Fibroblast of mammary gland (primary cell): Measurements from ENCODE around the gene SLC5A10.

ENCODE experiments used
- DNase-seq: peaks from one replicate; pipeline ENCODE4 v3.0.0-alpha.2; 2010; ENCODE audit warnings: low read depth
- H3K4me3 ChIP-seq: 2 replicates; pipeline ENCODE4 v1.5.1; 2011; ENCODE audit warnings: low read depth, mild to moderate bottlenecking, low read length, moderate library complexity; ENCODE audit not compliant: control insufficient read depth
- CTCF ChIP-seq: conservative IDR thresholded peaks from 2 replicates; pipeline ENCODE4 v1.5.1; 2011; ENCODE audit warnings: low read depth, low read length, inconsistent platforms; ENCODE audit not compliant: control insufficient read depth, insufficient read depth

Gene SLC5A10

DNA sequence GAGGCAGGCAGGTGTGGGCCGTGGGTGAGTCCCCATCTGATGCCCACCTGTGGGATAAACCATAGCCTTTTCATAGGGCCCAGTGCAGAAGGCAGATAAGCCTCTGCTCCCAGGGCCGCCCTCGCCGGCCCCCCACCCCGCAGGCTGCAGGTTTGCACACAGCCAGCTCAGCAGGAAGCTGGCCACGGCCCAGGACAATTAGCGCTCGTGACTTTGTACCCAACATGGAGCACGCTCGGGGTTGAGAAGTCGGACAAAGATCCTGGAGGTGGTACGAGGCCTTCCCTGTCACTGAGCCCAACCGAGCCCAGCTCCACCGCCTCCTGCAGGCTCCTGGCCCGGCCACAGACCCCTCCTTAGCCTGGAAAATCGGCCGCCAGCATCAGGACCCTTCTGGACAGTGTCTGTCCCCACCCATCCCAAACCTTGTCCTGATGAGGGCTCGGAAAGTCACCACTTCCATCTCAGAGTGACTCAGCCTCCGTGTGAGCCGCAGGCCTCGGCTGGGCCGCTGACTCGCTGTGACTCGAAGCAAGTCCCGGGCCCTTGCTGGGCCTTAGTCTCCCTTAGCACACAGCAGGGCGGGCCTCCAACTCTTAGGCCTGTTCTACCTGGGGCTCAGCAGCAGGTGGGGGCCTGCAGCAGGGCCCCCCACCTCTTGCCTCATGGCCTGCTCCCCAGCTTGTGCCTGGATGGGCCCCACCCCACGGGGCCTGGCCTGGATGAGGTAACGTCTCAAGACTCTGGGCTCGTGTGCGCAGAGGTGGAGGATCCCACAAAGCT lies 29.9 kb downstream of the SLC5A10 start:
- TF ChIP-seq CTCF, result no peak
- no peak overlapping the region for H3K4me3 ChIP-seq
- DNase-seq, result peak; percentile 74

GRCh38 chr17:18984273-18985114 lies 32.5 kb downstream of the SLC5A10 start:
- no peak overlapping the region for H3K4me3 ChIP-seq
- no peak for DNase-seq
- TF ChIP-seq CTCF, result no peak

DNA sequence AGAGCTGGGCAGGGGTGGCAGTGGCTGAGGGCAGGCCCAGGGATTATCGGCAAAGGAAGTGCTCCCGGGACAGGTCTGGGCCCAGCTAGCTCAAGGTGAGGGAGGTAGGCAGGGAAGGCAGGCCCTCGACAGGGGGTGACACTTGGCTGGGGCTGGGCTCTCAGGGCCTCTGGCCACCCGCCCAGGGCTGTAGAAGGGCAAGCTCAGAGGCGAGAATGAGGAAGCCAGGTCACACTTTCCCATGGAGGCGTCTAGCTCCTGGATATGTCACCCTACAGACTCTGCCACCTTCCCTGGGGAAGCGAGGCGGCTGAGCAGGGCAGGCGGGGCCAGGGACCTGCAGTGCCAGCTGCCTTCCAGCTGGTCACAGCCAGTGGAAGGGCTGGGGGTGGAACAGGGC lies 33.5 kb downstream of the SLC5A10 start:
- TF ChIP-seq CTCF, result no peak
- no peak overlapping the region for H3K4me3 ChIP-seq
- no peak for DNase-seq

- TF ChIP-seq CTCF, result no peak
- H3K4me3 ChIP-seq, result no peak overlapping the region
- no peak for DNase-seq
These were observed 34.7 kb downstream of the SLC5A10 start for GRCh38 chr17:18986541-18987229.

DNA sequence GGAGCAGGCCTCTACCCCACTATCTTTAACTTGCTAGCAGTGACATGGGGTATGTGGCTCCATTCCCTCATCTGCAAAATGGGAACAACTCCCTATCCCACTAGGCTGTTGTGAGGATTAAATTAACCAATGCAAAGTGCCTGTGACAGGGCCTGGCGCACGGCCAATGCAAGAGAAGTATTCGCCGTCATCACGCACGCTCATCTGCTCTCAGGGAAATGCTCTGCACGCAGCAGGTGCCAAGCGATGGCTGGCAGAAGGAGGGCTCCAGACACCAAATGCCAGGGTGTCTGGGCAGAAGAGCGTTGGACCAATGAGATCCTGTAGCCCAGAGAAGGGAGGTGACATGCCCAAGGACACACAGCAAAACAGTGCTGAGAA lies 35.3 kb downstream of the SLC5A10 start:
- H3K4me3 ChIP-seq, result no peak overlapping the region
- no peak for DNase-seq
- no peak for TF ChIP-seq CTCF

GRCh38 chr17:18987862-18988545 lies 36.0 kb downstream of the SLC5A10 start:
- DNase-seq, result no peak
- no peak for TF ChIP-seq CTCF
- H3K4me3 ChIP-seq, result no peak overlapping the region
